ENCODE measurements around the gene NANP.

GRCh38 chr20:25622049-25622448 is 1.8 kb downstream of the NANP start:
- TF ChIP-seq POLR2AphosphoS5 (IDR thresholded peaks at IDR 0.05; ENCODE audit: low read length) (no peak), EZH2 (IDR thresholded peaks at IDR 0.05; ENCODE audit: borderline replicate concordance, control insufficient read depth, low read depth, low read length) (no peak), EP300 (IDR thresholded peaks at IDR 0.05; ENCODE audit: borderline replicate concordance in 1 of 2, control insufficient read depth in 1 of 2, low read depth in 2 of 2, low read length in 2 of 2) (no peak), POLR2A (IDR thresholded peaks at IDR 0.05; ENCODE audit: low read depth, low read length) (no peak), ZNF274 (IDR thresholded peaks at IDR 0.05; ENCODE audit: insufficient read depth, insufficient read length) (no peak)

All from GM12878 (cell line).